Gastroesophageal sphincter (tissue), 4 donors: ENCODE data around the gene MAP2K6. TPM values are rescaled to one million over a fixed set of nuclear protein-coding genes. Genes with fewer than 3 reads are reported as not detected.

Experiments
- ATAC-seq: fragments of 150-250 bp; one replicate; pipeline ENCODE4 v1.9.1; 2016; ENCODE audit warnings: mild to moderate bottlenecking, moderate library complexity
- H3K27ac ChIP-seq, 4 donors: fragments of 200-600 bp; sonication (generic) in 3 of 4; 1 replicate in 3 of 4; 2 replicates in 1 of 4; pipeline ENCODE4 v1.5.1; 2016 to 2019
- H3K27me3 ChIP-seq: fragments of 200-600 bp; sonication (generic); one replicate; pipeline ENCODE4 v1.5.1; 2019
- H3K36me3 ChIP-seq, 2 donors: fragments of 200-600 bp; sonication (generic); one replicate each; pipeline ENCODE4 v1.5.1; 2019; ENCODE audit warnings: control low read depth in 1 of 2
- H3K4me1 ChIP-seq, 3 donors: fragments of 200-600 bp; sonication (generic); 1 replicate in 2 of 3; 2 replicates in 1 of 3; pipeline ENCODE4 v1.5.1; 2016 to 2019; ENCODE audit warnings: control low read depth in 2 of 3
- H3K4me3 ChIP-seq, 2 donors: fragments of 200-600 bp; sonication (generic); one replicate each; pipeline ENCODE4 v1.5.1; 2019; ENCODE audit warnings: mild to moderate bottlenecking in 1 of 2, moderate library complexity in 1 of 2
- H3K9me3 ChIP-seq, 3 donors: fragments of 200-600 bp; sonication (generic); one replicate each; pipeline ENCODE4 v1.5.1; 2017 to 2019; ENCODE audit warnings: control low read depth in 2 of 3
- CTCF ChIP-seq, 4 experiments: fragments of 200-600 bp in 2 of 4; fragments of 450-650 bp in 2 of 4; sonication (generic) in 1 of 4; IDR thresholded peaks; one replicate each; pipeline ENCODE4 v1.5.1; 2017 to 2019; ENCODE audit warnings: antibody characterized with exemption in 4 of 4, mild to moderate bottlenecking in 2 of 4, moderate library complexity in 2 of 4
- EP300 ChIP-seq: sonication (generic); formaldehyde crosslinking; IDR thresholded peaks from one replicate; pipeline ENCODE4 v1.6.1; 2017; ENCODE audit warnings: antibody characterized with exemption, mild to moderate bottlenecking
- POLR2A ChIP-seq, 2 donors: fragments of 450-650 bp; IDR thresholded peaks; one replicate each; pipeline ENCODE4 v1.6.1; 2017; ENCODE audit warnings: antibody characterized with exemption in 2 of 2, mild to moderate bottlenecking in 2 of 2, moderate library complexity in 1 of 2
- POLR2AphosphoS5 ChIP-seq: sonication (generic); formaldehyde crosslinking; IDR thresholded peaks from one replicate; pipeline ENCODE4 v1.6.1; 2017; ENCODE audit warnings: antibody characterized with exemption
- WGBS, 2 donors: methylation state at CpG; one replicate each; pipeline ENCODE4 v1.1.5; 2018; ENCODE audit warnings: low coverage in 1 of 2; 5-methylcytosine and 5-hydroxymethylcytosine counted together
- total RNA-seq, 4 donors: library from RNA; depleted of rRNA; stranded (reverse); fragments of >200 nt; gene quantifications; one replicate each; pipeline ENCODE4 v1.1.0, GENCODE V29; 2016

MAP2K6 gene
- total RNA-seq, 4 donors from 2014 or later, result 0.69 to 8.7 (median 2.4) TPM

- peaks cover 0 to 71% of the 10 kb centered on the region in 2 donors for H3K36me3 ChIP-seq
- no peaks in the 10 kb centered on the region for H3K9me3 ChIP-seq
- 87 to 89% methylated on average over 5 of the region's 5 CpGs for WGBS, 2 donors
- H3K27ac ChIP-seq, result no peak overlapping the region
- no peak overlapping the region for H3K4me3 ChIP-seq
- H3K4me1 ChIP-seq, result no peaks in the 10 kb centered on the region
- TF ChIP-seq EP300, result no peak
- TF ChIP-seq CTCF (IDR thresholded peaks at IDR 0.05), result no peak
- no peak for TF ChIP-seq POLR2AphosphoS5
- no peak for TF ChIP-seq POLR2A (IDR thresholded peaks at IDR 0.05)
- H3K27me3 ChIP-seq, result no peaks in the 10 kb centered on the region
- ATAC-seq, result no peak
Observed at GRCh38 chr17:69534235-69534621, 119.7 kb downstream of the MAP2K6 start.

GRCh38 chr17:69535016-69535570, 120.6 kb downstream of the MAP2K6 start:
- no peaks in the 10 kb centered on the region for H3K9me3 ChIP-seq
- no peaks in the 10 kb centered on the region for H3K4me1 ChIP-seq
- H3K27ac ChIP-seq, result no peak overlapping the region
- H3K27me3 ChIP-seq, result no peaks in the 10 kb centered on the region
- no peak overlapping the region for H3K4me3 ChIP-seq
- no peak for ATAC-seq
- H3K36me3 ChIP-seq, result peaks cover 0 to 71% of the 10 kb centered on the region in 2 donors
- 89 to 93% methylated on average over 4 of the region's 6 CpGs for WGBS, 2 donors
- no peak for TF ChIP-seq CTCF (IDR thresholded peaks at IDR 0.05)
- TF ChIP-seq EP300, result no peak

- WGBS, 2 donors, result 65 to 88% methylated on average over 2 of the region's 2 CpGs
- peaks cover 0 to 72% of the 10 kb centered on the region in 2 donors for H3K36me3 ChIP-seq
Observed at GRCh38 chr17:69538795-69539194, 124.3 kb downstream of the MAP2K6 start.

GRCh38 chr17:69539274-69539673, 124.8 kb downstream of the MAP2K6 start:
- TF ChIP-seq POLR2A (IDR thresholded peaks at IDR 0.05), result no peak
- no peak for TF ChIP-seq CTCF (IDR thresholded peaks at IDR 0.05)
- no peak for TF ChIP-seq EP300
- TF ChIP-seq POLR2AphosphoS5, result no peak
- H3K27ac ChIP-seq, result no peak overlapping the region
- H3K9me3 ChIP-seq, result no peaks in the 10 kb centered on the region
- H3K4me1 ChIP-seq, result no peaks in the 10 kb centered on the region
- ATAC-seq, result no peak
- H3K36me3 ChIP-seq, result peaks cover 0 to 67% of the 10 kb centered on the region in 2 donors
- 40 to 81% methylated on average over 1 to 2 of the region's 2 CpGs for WGBS, 2 donors
- H3K4me3 ChIP-seq, result no peak overlapping the region
- H3K27me3 ChIP-seq, result no peaks in the 10 kb centered on the region

More at GRCh38 chr17:69538795-69539194, 124.3 kb downstream of the MAP2K6 start:
- H3K4me1 ChIP-seq, result no peaks in the 10 kb centered on the region
- no peaks in the 10 kb centered on the region for H3K9me3 ChIP-seq
- H3K27me3 ChIP-seq, result no peaks in the 10 kb centered on the region
- no peak overlapping the region for H3K27ac ChIP-seq
- ATAC-seq, result no peak
- no peak overlapping the region for H3K4me3 ChIP-seq
- TF ChIP-seq POLR2AphosphoS5, result no peak
- no peak for TF ChIP-seq EP300
- TF ChIP-seq POLR2A (IDR thresholded peaks at IDR 0.05), result no peak
- no peak for TF ChIP-seq CTCF (IDR thresholded peaks at IDR 0.05)

GRCh38 chr17:69539781-69540319, 125.4 kb downstream of the MAP2K6 start:
- Histone ChIP-seq H3K4me1 (no peaks in the 10 kb centered on the region), H3K9me3 (no peaks in the 10 kb centered on the region), H3K4me3 (no peak overlapping the region), H3K27ac (no peak overlapping the region), H3K27me3 (no peaks in the 10 kb centered on the region), H3K36me3 (peaks cover 0 to 61% of the 10 kb centered on the region in 2 donors)
- ATAC-seq, result no peak
- WGBS, 2 donors, result 43 to 44% methylated on average over 3 to 4 of the region's 4 CpGs
- TF ChIP-seq POLR2A (IDR thresholded peaks at IDR 0.05) (no peak), POLR2AphosphoS5 (no peak), EP300 (no peak), CTCF (IDR thresholded peaks at IDR 0.05) (no peak)
